Fibroblast of lung (primary cell): ENCODE data around the gene SMARCE1. TPM values are rescaled to one million over a fixed set of nuclear protein-coding genes. Genes with fewer than 3 reads are reported as not detected.

Source experiments
- DNase-seq, 2 donors: peaks; one replicate each; pipeline versions ENCODE4 v3.0.0 to v3.0.0-alpha.2; 2010; ENCODE audit warnings: low read depth in 2 of 2
- H2AFZ ChIP-seq: 2 replicates; pipeline ENCODE4 v1.5.1; 2012; ENCODE audit warnings: low read length, control low read depth, inconsistent platforms
- H3K27ac ChIP-seq: 2 replicates; pipeline ENCODE4 v1.5.1; 2011; ENCODE audit warnings: low read length, control low read depth; ENCODE audit not compliant: insufficient read depth
- H3K27me3 ChIP-seq: 2 replicates; pipeline ENCODE4 v1.5.1; 2011; ENCODE audit warnings: mild to moderate bottlenecking, low read length; ENCODE audit not compliant: control insufficient read depth, insufficient read depth
- H3K36me3 ChIP-seq: 2 replicates; pipeline ENCODE4 v1.5.1; 2011; ENCODE audit warnings: low read length; ENCODE audit not compliant: control insufficient read depth, insufficient read depth
- H3K4me1 ChIP-seq: 2 replicates; pipeline ENCODE4 v1.5.1; 2011; ENCODE audit warnings: low read length; ENCODE audit not compliant: control insufficient read depth, insufficient read depth; ENCODE audit errors: extremely low read depth
- H3K4me2 ChIP-seq: 2 replicates; pipeline ENCODE4 v1.5.1; 2011; ENCODE audit warnings: low read length, control low read depth; ENCODE audit not compliant: insufficient read depth; ENCODE audit errors: extremely low read depth
- H3K4me3 ChIP-seq, 4 experiments: fragments of 200-600 bp in 1 of 4; sonication (generic) in 1 of 4; replicated peaks in 1 of 4; 2 replicates each; pipeline ENCODE4 v1.5.1; 2011 to 2016; ENCODE audit warnings: low read length in 4 of 4, low read depth in 3 of 4, mild to moderate bottlenecking in 3 of 4, control low read depth in 2 of 4, inconsistent platforms in 1 of 4, mixed read lengths in 1 of 4; ENCODE audit not compliant: insufficient read depth in 1 of 4; ENCODE audit errors: control extremely low read depth in 1 of 4
- H3K79me2 ChIP-seq: 2 replicates; pipeline ENCODE4 v1.5.1; 2012; ENCODE audit warnings: mild to moderate bottlenecking, low read length, inconsistent platforms; ENCODE audit not compliant: control insufficient read depth, insufficient read depth
- H3K9ac ChIP-seq: 2 replicates; pipeline ENCODE4 v1.5.1; 2011; ENCODE audit warnings: mild to moderate bottlenecking, low read length, control low read depth; ENCODE audit not compliant: insufficient read depth
- H3K9me3 ChIP-seq: 2 replicates; pipeline ENCODE4 v1.5.1; 2012; ENCODE audit warnings: low read depth, low read length; ENCODE audit not compliant: control insufficient read depth, insufficient read depth
- H4K20me1 ChIP-seq: 2 replicates; pipeline ENCODE4 v1.5.1; 2011; ENCODE audit warnings: low read length; ENCODE audit not compliant: control insufficient read depth, insufficient read depth; ENCODE audit errors: extremely low read depth
- EZH2 ChIP-seq: IDR thresholded peaks from 2 replicates; pipeline ENCODE4 v1.5.1; 2012; ENCODE audit warnings: low read length, control low read depth, mild to moderate bottlenecking; ENCODE audit errors: missing control alignments
- polyA plus RNA-seq, 2 donors: library from polyadenylated mRNA; depleted of rRNA in 1 of 2; stranded (reverse) in 1 of 2; unstranded in 1 of 2; fragments of >200 nt; gene quantifications; 2 replicates each; pipeline ENCODE4 v1.2.1, GENCODE V29; 2011 to 2012; ENCODE audit warnings: missing spikeins in 1 of 2
- total RNA-seq: library from RNA; depleted of rRNA; stranded (reverse); fragments of >200 nt; gene quantifications from 2 replicates; pipeline ENCODE4 v1.2.1, GENCODE V29; 2014
- TF ChIP-seq, protein P1 (sequence below), 2 donors: IDR thresholded peaks in 1 of 2; conservative IDR thresholded peaks in 1 of 2; 1 replicate in 1 of 2; 2 replicates in 1 of 2; pipeline ENCODE4 v1.5.1; 2011 to 2012; ENCODE audit warnings: low read length in 2 of 2, control low read depth in 1 of 2, inconsistent platforms in 1 of 2, low read depth in 1 of 2, mild to moderate bottlenecking in 1 of 2

The SMARCE1 gene
- total and polyA plus RNA-seq, 2 donors (not counting 1 experiment from before 2014, with no cell fraction given): 75.6 to 93.8 TPM

DNA sequence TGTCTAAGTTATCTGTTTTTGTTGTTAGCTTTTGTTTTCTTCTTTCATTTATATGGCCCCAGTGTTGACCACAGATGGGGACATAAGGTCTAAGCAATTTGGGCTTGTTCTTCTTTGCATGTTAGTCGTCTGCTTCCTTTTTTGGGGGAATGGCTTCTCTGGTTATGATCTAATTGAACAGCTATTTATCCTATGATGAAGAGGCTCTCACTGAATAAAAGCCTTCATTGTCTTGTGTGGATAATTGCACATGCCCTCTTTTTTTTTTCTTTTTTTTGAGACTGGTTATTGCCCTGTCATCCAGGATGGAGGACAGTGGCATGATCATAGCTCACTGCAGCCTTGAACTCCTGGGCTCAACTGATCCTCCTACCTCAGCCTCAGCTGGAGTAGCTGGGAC is 13.7 kb downstream of the SMARCE1 start:
- H2AFZ ChIP-seq: no peak overlapping the region
- peak in 1 of 2 donors; percentile 46 for DNase-seq

DNA sequence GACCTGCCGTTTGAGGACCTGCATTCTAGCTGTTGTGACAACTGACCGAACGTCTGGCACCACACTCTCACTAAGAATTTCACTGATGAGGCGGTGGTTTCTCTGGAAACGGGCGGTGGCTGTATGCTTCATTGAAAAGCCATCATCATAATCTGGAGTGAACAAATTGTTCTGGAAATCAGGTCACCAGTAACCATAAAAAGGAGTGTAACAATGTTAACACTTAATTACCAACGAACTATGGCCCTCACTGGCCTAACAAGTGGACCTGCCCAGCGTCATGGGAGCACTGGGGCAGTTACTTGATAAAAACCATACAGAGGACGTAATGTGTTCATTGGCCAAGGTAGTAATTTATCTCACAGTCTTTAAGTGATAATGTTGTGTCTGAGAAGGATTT is 15.4 kb downstream of the SMARCE1 start:
- Histone ChIP-seq H2AFZ (no peak overlapping the region), H4K20me1 (no peaks in the 10 kb centered on the region), H3K79me2 (no peaks in the 10 kb centered on the region), H3K27ac (no peak overlapping the region), H3K36me3 (peaks cover 12% of the 10 kb centered on the region), H3K27me3 (no peaks in the 10 kb centered on the region), H3K9me3 (no peaks in the 10 kb centered on the region), H3K4me3 (no peak overlapping the region), H3K9ac (no peak overlapping the region), H3K4me2 (no peak overlapping the region), H3K4me1 (no peaks in the 10 kb centered on the region)
- TF ChIP-seq EZH2: no peak
- DNase-seq: no peak

More for the DNA sequence above, 13.7 kb downstream of the SMARCE1 start:
- Histone ChIP-seq H3K4me3 (no peak overlapping the region), H3K79me2 (peaks cover 2% of the 10 kb centered on the region), H3K9me3 (no peaks in the 10 kb centered on the region), H3K27me3 (no peaks in the 10 kb centered on the region), H3K36me3 (peaks cover 10% of the 10 kb centered on the region), H3K9ac (no peak overlapping the region), H3K4me2 (no peak overlapping the region), H3K4me1 (no peaks in the 10 kb centered on the region), H3K27ac (no peak overlapping the region), H4K20me1 (no peaks in the 10 kb centered on the region)
- TF ChIP-seq, protein P1, sequence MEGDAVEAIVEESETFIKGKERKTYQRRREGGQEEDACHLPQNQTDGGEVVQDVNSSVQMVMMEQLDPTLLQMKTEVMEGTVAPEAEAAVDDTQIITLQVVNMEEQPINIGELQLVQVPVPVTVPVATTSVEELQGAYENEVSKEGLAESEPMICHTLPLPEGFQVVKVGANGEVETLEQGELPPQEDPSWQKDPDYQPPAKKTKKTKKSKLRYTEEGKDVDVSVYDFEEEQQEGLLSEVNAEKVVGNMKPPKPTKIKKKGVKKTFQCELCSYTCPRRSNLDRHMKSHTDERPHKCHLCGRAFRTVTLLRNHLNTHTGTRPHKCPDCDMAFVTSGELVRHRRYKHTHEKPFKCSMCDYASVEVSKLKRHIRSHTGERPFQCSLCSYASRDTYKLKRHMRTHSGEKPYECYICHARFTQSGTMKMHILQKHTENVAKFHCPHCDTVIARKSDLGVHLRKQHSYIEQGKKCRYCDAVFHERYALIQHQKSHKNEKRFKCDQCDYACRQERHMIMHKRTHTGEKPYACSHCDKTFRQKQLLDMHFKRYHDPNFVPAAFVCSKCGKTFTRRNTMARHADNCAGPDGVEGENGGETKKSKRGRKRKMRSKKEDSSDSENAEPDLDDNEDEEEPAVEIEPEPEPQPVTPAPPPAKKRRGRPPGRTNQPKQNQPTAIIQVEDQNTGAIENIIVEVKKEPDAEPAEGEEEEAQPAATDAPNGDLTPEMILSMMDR (conservative IDR thresholded peaks at IDR 0.05 in 1 of 2, IDR thresholded peaks at IDR 0.05 in 1 of 2; ENCODE audit: low read depth in 1 of 2, low read length in 2 of 2): no peak
- TF ChIP-seq EZH2: no peak

GRCh38 chr17:40629842-40630241 is 17.8 kb downstream of the SMARCE1 start:
- TF ChIP-seq EZH2: no peak
- TF ChIP-seq, protein P1 (conservative IDR thresholded peaks at IDR 0.05 in 1 of 2, IDR thresholded peaks at IDR 0.05 in 1 of 2; ENCODE audit: low read depth in 1 of 2, low read length in 2 of 2): no peak

More at GRCh38 chr17:40629842-40630241, 17.8 kb downstream of the SMARCE1 start:
- Histone ChIP-seq H3K27me3 (no peaks in the 10 kb centered on the region), H2AFZ (no peak overlapping the region), H3K79me2 (no peaks in the 10 kb centered on the region), H4K20me1 (no peaks in the 10 kb centered on the region), H3K27ac (no peak overlapping the region), H3K4me3 (no peak overlapping the region), H3K4me2 (no peak overlapping the region), H3K36me3 (peaks cover 12% of the 10 kb centered on the region), H3K9me3 (no peaks in the 10 kb centered on the region), H3K9ac (no peak overlapping the region), H3K4me1 (no peaks in the 10 kb centered on the region)
- DNase-seq: no peak
